K562 (cell line): Measurements from ENCODE around the gene DPAGT1. TPM values are rescaled to one million over a fixed set of nuclear protein-coding genes. Genes with fewer than 3 reads are reported as not detected.

Source experiments
- ASH1L ChIP-seq: fragments of 450-650 bp; IDR thresholded peaks from 2 replicates; pipeline ENCODE4 v1.6.1; 2018; ENCODE audit warnings: borderline replicate concordance, mild to moderate bottlenecking, low read depth; ENCODE audit not compliant: partially characterized antibody
- EP400 ChIP-seq: fragments of 450-650 bp; IDR thresholded peaks from 2 replicates; pipeline ENCODE4 v1.6.1; 2017; ENCODE audit warnings: antibody characterized with exemption, mild to moderate bottlenecking, moderate library complexity
- FOXK2 ChIP-seq, 2 experiments: fragments of 450-650 bp; IDR thresholded peaks in 1 of 2; conservative IDR thresholded peaks in 1 of 2; 2 replicates each; pipeline ENCODE4 v1.6.1; 2016; ENCODE audit warnings: low read depth in 2 of 2, mild to moderate bottlenecking in 1 of 2
- GTF2A2 ChIP-seq: IDR thresholded peaks from 2 replicates; pipeline ENCODE4 v1.6.1; 2016; ENCODE audit warnings: mild to moderate bottlenecking, missing genetic modification characterization, missing compliant biosample characterization
- JUN ChIP-seq, 2 experiments: sonication (generic) in 1 of 2; formaldehyde crosslinking in 1 of 2; IDR thresholded peaks; 2 replicates each; pipeline versions ENCODE4 v1.6.1 to v1.8.0; 2012 to 2022; ENCODE audit warnings: borderline replicate concordance in 2 of 2, mild to moderate bottlenecking in 2 of 2, improper control_type of control experiment in 1 of 2, low read depth in 1 of 2, low read length in 1 of 2, missing genetic modification reagents in 1 of 2
- NCOA6 ChIP-seq: fragments of 450-650 bp; IDR thresholded peaks from 2 replicates; pipeline ENCODE4 v1.6.1; 2017; ENCODE audit warnings: mild to moderate bottlenecking
- ZNF445 ChIP-seq: fragments of 250-450 bp; sonication (Bioruptor Pico); IDR thresholded peaks from 2 replicates; pipeline ENCODE4 v1.4.0; 2020; ENCODE audit warnings: low read depth, mild to moderate bottlenecking, moderate library complexity
- polyA plus RNA-seq, 8 experiments: library from polyadenylated mRNA; depleted of rRNA in 4 of 8; stranded (reverse) in 5 of 8; unstranded in 3 of 8; fragments of >200 nt; fragmentation: Nextera tagmentation in 2 of 8; fragmentation: Illumina TruSeq in 1 of 8; extraction: Ambion mirVana in 2 of 8; extraction: Trizol in 1 of 8; gene quantifications; 2 replicates each; pipeline versions ENCODE4 v1.2.1 to v1.2.3, GENCODE V29; 2011 to 2014; ENCODE audit warnings: inconsistent platforms in 1 of 8, missing spikeins in 1 of 8
- total RNA-seq, 7 experiments: library from RNA; depleted of rRNA in 6 of 7; stranded (reverse); fragments of >200 nt in 6 of 7; fragmentation: Illumina TruSeq in 2 of 7; extraction: Trizol in 2 of 7; gene quantifications; 2 replicates each; pipeline versions ENCODE4 v1.2.1 to v1.2.3, GENCODE V29; 2011 to 2021; ENCODE audit warnings: low replicate concordance in 1 of 7
- TF ChIP-seq, protein P1 (sequence below): fragments of 450-650 bp; formaldehyde crosslinking; IDR thresholded peaks from 2 replicates; pipeline ENCODE4 v1.4.0; 2020; ENCODE audit warnings: mild to moderate bottlenecking, moderate library complexity
- TF ChIP-seq, protein P2 (sequence below): sonication (generic); formaldehyde crosslinking; IDR thresholded peaks from 2 replicates; pipeline ENCODE4 v1.8.0; 2023; ENCODE audit warnings: mild to moderate bottlenecking, missing genetic modification reagents
- TF ChIP-seq, protein P3 (sequence below): fragments of 150-350 bp; IDR thresholded peaks from 2 replicates; pipeline ENCODE4 v1.6.1; 2014; ENCODE audit warnings: low read depth, mild to moderate bottlenecking, low read length, borderline replicate concordance
- TF ChIP-seq, protein P4 (sequence below): fragments of 250-450 bp; sonication (Bioruptor Pico); IDR thresholded peaks from 2 replicates; pipeline ENCODE4 v1.9.0; 2021; ENCODE audit warnings: mild to moderate bottlenecking, inconsistent platforms
- TF ChIP-seq, protein P5 (sequence below): sonication (generic); formaldehyde crosslinking; IDR thresholded peaks from 2 replicates; pipeline ENCODE4 v1.8.1; 2023; ENCODE audit warnings: mild to moderate bottlenecking, missing genetic modification reagents, moderate library complexity

The DPAGT1 gene
- total and polyA plus RNA-seq, 9 of the 15 experiments (the other 6 are each of a cell fraction or from before 2014, with no cell fraction given), result 29.9 to 135 (median 85.0) TPM

DNA sequence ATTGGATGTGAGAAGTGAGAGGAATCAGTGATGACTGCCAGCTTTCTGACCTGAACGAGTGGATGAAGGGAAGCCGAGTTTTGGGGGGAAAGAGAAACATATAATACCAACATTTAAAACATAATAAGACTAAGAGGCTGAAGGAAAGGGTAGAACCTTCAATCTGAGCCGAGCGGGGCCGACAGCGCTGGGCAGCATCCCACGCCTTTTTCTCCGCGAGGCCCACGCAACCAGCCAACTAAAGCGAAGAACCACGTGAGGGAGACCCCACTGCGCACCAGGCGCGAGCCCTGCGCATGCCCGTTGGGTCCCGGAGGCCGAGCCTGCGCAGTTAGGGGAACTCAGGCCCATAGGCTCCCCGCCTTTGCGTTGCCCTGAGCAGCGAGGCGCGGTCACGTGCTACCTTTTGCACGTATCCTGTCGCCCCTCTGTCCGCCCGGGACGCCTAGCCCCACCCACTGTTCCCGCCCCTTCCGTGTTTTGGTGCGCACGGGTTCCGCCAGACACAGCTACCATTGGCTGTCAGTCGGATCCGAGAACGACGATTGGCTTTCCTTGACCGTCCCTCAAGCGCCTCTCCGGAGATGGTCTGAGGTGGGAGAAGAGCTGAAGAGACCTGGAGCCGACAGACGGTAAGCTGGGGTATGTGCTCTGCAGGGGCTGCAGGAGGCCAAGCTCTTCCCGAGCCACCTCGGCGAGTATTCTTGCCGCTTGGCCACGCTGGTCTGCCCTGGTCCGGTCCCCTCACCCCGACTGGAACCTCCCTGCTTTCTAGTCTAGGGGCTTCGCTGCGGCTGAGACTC lies 19.6 kb upstream of the DPAGT1 start, which contains the start of gene HINFP (continued):
- TF ChIP-seq, protein P1, sequence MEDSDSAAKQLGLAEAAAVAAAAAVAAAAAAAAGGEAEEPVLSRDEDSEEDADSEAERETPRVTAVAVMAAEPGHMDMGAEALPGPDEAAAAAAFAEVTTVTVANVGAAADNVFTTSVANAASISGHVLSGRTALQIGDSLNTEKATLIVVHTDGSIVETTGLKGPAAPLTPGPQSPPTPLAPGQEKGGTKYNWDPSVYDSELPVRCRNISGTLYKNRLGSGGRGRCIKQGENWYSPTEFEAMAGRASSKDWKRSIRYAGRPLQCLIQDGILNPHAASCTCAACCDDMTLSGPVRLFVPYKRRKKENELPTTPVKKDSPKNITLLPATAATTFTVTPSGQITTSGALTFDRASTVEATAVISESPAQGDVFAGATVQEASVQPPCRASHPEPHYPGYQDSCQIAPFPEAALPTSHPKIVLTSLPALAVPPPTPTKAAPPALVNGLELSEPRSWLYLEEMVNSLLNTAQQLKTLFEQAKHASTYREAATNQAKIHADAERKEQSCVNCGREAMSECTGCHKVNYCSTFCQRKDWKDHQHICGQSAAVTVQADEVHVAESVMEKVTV (CRISPR knock-in tag), result no peak
- peak; percentile 88 to 91 for TF ChIP-seq FOXK2 (conservative IDR thresholded peaks at IDR 0.05 in 1 of 2, IDR thresholded peaks at IDR 0.05 in 1 of 2; ENCODE audit: low read depth in 2 of 2)
- TF ChIP-seq, protein P2, sequence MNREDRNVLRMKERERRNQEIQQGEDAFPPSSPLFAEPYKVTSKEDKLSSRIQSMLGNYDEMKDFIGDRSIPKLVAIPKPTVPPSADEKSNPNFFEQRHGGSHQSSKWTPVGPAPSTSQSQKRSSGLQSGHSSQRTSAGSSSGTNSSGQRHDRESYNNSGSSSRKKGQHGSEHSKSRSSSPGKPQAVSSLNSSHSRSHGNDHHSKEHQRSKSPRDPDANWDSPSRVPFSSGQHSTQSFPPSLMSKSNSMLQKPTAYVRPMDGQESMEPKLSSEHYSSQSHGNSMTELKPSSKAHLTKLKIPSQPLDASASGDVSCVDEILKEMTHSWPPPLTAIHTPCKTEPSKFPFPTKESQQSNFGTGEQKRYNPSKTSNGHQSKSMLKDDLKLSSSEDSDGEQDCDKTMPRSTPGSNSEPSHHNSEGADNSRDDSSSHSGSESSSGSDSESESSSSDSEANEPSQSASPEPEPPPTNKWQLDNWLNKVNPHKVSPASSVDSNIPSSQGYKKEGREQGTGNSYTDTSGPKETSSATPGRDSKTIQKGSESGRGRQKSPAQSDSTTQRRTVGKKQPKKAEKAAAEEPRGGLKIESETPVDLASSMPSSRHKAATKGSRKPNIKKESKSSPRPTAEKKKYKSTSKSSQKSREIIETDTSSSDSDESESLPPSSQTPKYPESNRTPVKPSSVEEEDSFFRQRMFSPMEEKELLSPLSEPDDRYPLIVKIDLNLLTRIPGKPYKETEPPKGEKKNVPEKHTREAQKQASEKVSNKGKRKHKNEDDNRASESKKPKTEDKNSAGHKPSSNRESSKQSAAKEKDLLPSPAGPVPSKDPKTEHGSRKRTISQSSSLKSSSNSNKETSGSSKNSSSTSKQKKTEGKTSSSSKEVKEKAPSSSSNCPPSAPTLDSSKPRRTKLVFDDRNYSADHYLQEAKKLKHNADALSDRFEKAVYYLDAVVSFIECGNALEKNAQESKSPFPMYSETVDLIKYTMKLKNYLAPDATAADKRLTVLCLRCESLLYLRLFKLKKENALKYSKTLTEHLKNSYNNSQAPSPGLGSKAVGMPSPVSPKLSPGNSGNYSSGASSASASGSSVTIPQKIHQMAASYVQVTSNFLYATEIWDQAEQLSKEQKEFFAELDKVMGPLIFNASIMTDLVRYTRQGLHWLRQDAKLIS (CRISPR knock-in tag), result 0 out of 2 replicates have a peak, but pooled peaks have one; percentile 77
- peak; percentile 43; the same call in 1 of the 2 replicates for TF ChIP-seq JUN (IDR thresholded peaks at IDR 0.05; ENCODE audit: borderline replicate concordance, low read depth, low read length)
- TF ChIP-seq JUN (CRISPR knock-in tag; IDR thresholded peaks at IDR 0.05; ENCODE audit: borderline replicate concordance), result no peak
- no peak for TF ChIP-seq NCOA6
- peak; percentile 89 for TF ChIP-seq ASH1L
- TF ChIP-seq, protein P3, sequence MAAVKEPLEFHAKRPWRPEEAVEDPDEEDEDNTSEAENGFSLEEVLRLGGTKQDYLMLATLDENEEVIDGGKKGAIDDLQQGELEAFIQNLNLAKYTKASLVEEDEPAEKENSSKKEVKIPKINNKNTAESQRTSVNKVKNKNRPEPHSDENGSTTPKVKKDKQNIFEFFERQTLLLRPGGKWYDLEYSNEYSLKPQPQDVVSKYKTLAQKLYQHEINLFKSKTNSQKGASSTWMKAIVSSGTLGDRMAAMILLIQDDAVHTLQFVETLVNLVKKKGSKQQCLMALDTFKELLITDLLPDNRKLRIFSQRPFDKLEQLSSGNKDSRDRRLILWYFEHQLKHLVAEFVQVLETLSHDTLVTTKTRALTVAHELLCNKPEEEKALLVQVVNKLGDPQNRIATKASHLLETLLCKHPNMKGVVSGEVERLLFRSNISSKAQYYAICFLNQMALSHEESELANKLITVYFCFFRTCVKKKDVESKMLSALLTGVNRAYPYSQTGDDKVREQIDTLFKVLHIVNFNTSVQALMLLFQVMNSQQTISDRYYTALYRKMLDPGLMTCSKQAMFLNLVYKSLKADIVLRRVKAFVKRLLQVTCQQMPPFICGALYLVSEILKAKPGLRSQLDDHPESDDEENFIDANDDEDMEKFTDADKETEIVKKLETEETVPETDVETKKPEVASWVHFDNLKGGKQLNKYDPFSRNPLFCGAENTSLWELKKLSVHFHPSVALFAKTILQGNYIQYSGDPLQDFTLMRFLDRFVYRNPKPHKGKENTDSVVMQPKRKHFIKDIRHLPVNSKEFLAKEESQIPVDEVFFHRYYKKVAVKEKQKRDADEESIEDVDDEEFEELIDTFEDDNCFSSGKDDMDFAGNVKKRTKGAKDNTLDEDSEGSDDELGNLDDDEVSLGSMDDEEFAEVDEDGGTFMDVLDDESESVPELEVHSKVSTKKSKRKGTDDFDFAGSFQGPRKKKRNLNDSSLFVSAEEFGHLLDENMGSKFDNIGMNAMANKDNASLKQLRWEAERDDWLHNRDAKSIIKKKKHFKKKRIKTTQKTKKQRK, result peak; percentile 52; the same call in 1 of the 2 replicates
- TF ChIP-seq, protein P4, sequence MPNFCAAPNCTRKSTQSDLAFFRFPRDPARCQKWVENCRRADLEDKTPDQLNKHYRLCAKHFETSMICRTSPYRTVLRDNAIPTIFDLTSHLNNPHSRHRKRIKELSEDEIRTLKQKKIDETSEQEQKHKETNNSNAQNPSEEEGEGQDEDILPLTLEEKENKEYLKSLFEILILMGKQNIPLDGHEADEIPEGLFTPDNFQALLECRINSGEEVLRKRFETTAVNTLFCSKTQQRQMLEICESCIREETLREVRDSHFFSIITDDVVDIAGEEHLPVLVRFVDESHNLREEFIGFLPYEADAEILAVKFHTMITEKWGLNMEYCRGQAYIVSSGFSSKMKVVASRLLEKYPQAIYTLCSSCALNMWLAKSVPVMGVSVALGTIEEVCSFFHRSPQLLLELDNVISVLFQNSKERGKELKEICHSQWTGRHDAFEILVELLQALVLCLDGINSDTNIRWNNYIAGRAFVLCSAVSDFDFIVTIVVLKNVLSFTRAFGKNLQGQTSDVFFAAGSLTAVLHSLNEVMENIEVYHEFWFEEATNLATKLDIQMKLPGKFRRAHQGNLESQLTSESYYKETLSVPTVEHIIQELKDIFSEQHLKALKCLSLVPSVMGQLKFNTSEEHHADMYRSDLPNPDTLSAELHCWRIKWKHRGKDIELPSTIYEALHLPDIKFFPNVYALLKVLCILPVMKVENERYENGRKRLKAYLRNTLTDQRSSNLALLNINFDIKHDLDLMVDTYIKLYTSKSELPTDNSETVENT (CRISPR knock-in tag), result peak; percentile 66; the same call in 1 of the 2 replicates
- TF ChIP-seq ZNF445 (CRISPR knock-in tag), result no peak
- TF ChIP-seq GTF2A2 (tag), result no peak
- TF ChIP-seq, protein P5, sequence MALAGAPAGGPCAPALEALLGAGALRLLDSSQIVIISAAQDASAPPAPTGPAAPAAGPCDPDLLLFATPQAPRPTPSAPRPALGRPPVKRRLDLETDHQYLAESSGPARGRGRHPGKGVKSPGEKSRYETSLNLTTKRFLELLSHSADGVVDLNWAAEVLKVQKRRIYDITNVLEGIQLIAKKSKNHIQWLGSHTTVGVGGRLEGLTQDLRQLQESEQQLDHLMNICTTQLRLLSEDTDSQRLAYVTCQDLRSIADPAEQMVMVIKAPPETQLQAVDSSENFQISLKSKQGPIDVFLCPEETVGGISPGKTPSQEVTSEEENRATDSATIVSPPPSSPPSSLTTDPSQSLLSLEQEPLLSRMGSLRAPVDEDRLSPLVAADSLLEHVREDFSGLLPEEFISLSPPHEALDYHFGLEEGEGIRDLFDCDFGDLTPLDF (CRISPR knock-in tag), result peak; percentile 45; the same call in 1 of the 2 replicates
- TF ChIP-seq EP400, result peak; percentile 81
